ENCODE data around the gene RIOK3.
A peak's percentile ranks its signal among the peaks of the same experiment; 100 is the strongest.
"Not testable (repeated sequence)": the region's sequence is repeated elsewhere in the genome, so short reads cannot be mapped to it uniquely, and the experiment has no call there.

Gene RIOK3, protein sequence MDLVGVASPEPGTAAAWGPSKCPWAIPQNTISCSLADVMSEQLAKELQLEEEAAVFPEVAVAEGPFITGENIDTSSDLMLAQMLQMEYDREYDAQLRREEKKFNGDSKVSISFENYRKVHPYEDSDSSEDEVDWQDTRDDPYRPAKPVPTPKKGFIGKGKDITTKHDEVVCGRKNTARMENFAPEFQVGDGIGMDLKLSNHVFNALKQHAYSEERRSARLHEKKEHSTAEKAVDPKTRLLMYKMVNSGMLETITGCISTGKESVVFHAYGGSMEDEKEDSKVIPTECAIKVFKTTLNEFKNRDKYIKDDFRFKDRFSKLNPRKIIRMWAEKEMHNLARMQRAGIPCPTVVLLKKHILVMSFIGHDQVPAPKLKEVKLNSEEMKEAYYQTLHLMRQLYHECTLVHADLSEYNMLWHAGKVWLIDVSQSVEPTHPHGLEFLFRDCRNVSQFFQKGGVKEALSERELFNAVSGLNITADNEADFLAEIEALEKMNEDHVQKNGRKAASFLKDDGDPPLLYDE

DNA sequence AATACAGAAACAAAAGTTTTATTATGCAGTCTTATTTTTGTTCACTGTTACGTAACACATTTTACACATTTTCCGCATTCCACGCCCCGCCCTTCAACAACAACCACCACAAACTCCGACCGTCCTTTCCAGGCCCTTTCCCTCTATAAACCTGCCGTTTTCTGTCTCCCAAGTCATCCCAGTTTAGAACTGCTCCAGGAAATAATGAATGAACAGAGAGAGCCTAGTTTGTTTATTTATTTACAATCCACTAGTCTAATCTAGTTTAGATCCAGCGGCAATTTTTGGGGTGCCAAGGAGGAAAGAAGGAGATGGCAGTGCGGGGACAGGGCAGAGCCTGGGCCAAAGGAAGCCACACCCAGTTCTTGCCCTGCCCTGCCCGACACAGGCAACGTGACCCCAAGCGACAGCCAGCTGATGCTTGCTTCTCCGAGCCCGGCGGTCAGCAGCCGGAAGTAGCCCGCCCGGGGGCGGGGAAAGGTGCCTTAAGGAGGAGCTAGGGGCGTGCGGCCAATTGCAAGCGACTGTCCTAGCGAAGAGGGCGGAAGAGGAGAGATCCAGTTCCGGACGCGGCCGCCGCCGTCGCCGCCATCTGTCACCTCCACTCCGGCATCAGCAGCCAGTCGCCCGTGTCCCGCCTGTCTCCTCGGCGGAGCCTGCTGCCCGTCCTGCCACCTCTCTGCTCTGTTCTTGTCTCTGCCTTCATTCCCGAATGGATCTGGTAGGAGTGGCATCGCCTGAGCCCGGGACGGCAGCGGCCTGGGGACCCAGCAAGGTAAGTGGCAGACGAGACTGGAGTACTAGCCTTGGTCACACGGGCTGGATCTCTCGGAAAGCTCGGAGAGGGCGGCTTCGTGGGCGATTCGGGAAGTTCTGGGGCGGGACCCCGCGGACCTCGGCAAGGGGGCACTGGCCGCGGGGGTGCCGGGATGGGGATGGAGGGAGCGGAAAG lies at the start of gene RIOK3:
Gene RIOK3, plus strand, starts transcription at position 560 of the 952 bp plus-strand sequence. Its CDS starts 153 bp downstream, at position 713.
- DNase-seq, result peak; percentile 97

DNA sequence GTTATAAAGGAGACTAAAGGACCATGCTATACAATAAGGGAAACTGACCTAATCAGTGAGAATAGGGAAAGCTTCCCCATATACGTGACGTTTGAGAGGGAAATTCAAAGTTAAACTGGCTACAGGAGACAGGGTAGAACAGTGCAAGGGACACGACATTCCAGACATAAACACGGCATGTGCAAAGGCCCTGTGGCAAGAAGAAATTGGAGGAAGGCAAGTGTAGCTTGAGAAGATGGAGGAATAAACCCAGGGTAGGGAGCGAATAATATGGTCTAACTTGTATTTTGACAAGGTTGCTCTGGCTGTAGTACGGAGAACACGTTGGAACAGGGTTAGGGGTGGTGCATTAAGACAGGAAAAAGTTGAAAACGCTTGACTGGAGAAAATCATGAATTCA lies 49.8 kb upstream of the RIOK3 start:
- no peak for DNase-seq

DNA sequence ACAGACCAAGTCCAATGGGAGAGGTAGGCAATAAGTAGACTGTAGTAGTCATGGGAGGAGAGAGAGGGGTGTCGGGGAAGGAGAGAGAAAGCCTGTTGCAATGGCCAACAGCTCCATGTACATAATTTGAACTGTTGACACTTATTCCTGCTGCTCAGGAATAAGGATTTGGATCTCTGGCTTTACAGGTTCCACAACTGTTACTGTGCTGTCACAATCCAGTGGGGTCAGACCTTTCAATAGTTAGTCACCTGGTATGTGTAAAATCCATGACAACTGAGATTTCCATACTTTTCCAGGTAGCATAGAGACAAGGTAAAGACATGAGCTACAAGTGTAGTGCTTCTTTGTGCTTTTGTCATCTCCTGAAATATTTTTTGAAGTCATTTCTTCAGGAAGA lies 47.5 kb upstream of the RIOK3 start:
- no peak for DNase-seq

DNA sequence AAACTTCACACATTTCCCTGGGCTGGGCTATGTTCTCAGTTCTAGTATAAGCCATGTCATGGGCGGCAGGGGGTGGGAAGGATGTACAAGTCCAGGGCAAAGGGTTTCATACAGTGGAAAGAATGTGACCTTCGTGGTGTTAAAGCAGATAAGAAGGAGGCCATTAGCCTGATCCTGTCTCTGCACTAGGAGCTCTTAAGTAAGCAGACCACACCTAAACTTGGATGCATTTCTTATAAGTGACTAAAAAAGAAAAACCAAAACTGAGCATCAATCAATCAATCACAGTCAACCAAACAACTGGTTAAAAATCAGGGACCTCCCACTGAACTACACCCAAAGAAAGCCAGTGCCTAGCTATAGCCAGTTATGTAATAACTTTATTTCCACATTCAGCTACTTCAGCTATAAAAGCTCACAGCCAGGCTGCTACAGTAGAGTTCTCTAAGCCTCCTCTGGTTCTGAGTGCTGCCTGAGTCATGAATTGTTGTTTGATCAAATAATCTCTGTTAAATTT lies 46.8 kb upstream of the RIOK3 start:
- DNase-seq, result no peak

DNA sequence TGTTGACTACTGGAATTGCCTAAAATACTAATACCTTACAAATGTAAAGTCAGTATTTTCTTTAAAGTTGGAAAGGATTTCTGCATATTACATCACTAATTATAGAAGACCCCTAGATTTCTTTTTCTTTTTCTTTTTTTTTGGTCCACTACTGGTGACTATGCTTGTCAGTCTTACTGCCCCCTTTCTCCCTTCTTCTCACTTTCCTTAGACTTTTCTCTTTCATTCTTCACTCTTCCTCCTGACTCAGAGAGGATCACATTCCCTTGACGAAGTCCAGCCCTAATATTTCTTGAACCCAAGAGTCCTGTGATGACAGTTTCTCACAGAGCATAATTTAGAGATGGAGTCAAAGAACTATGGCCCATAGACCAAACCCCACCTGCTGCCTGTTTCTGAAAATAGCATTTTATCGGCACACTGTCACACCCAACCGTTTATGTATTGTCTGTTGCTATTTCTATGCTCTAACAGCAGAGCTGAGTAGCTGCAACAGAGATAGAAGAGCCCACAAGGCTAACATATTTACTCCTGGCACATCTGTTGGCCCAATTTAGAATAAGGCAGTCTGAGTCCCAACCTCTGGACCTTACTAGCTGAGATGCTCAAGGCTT lies 40.6 kb upstream of the RIOK3 start:
- DNase-seq, result no peak

DNA sequence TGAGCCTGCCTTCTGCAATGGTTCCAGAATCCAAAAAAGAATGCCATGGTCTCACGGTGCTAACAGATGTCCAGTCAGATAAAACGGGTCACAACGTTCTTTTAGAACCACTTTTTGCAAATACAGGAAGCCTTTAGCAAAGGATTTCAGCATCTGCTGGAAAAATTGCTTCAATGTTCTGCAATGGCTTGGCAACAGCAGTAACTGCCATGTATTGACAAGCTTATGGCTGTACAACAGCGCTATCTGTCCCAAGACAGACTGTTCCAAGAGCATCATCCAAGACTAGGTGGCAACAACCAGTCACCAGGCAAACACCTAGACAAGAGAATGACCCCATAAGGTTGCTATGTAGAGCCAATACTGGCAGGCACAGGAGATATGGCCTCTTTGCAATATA lies 37.6 kb upstream of the RIOK3 start:
- DNase-seq, result no peak

DNA sequence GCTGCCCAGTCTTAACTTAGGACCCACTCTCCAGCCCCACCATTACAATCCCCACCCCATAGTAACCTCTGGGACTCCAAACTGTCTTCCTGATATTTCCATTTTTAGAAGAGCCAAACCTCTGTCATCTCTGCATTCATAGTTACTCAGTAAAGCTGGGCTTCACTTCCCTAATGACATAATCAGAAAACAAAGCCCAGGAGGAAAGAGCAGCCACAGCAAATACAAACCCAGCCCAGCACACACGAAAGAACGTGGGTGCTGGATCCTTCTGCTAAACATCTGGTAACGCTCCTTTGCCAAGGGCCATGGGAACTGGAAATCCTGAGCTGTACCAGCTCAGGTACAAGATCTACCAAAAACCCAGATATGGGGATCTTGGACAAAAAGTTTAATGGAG lies 36.8 kb upstream of the RIOK3 start:
- no peak for DNase-seq

DNA sequence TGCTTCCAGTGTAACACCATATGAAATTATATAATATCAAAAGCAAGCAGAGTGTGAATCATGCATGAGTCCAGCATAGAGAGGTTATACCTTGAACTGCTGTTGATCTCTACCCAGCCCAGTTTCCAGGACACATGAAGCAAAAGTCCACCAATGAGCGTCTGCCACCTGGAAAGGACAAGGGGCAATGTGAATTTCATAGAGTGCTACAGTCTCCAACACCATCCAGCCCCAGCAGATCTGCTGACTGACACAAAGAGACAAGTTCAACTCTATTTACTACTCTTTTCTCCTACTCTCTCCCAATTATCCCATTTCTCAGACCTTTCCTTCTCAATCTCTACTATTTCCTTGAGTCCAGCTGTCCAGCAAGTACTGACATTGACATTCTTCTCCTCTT lies 31.8 kb upstream of the RIOK3 start:
- DNase-seq, result no peak

DNA sequence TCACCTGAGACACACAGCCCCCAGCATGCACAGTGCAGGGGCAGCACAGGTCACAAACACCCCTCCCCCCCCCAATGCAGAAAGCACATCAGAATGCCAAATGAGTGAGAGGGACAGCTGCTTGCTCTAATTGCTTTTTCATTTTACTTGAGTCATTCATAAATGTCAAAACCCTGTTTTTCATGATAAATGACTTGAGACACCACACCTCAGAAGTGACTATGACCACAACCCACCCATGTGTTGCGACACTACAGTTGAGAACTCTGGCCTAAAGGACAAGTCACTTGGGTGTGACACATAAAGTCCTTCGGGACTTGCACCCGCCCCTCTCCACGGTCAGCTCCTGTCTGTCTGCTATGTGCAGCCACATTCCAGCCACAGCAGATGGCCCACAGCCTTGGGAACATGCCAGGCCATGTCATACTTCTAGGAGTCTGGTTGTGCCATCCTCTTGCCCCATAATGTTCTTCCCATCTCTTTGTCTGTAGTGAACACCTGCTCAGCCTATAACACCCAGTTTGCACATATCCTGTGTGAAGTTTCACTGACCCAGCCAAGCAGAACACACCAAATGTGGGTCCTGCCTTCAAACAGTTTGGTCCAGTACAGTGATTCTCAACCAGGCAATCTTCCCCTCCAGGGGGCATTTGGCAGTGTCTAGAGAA lies 30.2 kb upstream of the RIOK3 start:
- DNase-seq, result peak; percentile 37

DNA sequence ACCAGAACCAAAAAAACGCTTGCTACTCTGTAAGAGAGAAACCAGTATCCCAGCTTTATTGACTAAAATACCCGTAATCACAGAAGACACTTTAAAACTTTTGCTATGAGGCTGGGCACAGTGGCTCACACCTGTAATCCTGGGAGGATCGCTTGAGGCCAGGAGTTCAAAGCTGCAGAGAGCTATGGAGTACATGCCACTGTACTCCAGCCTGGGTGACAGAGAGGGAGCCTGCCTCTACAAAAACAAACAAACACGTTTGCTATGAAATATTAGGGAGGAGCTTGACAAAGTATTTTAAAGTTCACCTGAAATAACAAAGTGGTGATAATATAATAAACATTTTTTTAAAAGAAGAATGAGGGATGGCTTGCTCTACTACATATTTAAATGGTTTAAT lies 28.5 kb upstream of the RIOK3 start:
- no peak for DNase-seq

DNA sequence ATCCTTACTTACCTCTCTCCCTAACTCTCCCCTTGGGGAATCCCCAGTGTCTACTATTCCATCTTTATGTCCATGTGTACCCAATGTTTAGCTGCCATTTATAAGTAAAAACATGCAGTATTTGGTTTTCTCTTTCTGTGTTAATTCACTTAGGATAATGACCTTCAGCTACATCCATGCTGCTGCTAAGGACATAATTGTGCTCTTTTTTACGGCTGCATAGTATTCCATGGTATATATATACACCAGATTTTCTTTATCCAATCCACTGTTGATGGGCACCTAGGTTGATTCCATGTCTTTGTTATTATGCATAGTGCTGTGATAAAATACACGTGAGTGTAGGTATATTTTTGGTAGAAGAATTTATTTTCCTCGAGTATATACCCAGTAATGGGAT lies 24.3 kb upstream of the RIOK3 start:
- DNase-seq, result no peak

DNA sequence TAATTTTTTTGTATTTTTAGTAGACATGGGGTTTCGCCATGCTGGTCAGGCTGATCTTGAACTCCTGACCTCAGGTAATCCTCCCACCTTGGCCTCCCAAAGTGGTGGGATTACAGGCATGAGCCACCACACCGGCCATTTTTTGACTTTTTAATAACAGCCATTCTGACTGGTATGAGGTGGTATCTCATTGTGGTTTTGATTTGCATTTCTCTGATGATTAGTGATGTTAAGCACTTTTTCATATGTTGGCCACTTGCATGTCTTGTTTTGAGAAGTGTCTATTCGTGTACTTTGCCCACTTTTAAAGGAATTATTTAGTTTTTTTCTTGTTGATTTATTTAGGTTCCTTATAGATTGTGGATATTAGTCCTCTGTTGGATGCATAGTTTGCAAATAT lies 23.5 kb upstream of the RIOK3 start:
- not testable (repeated sequence) for DNase-seq

DNA sequence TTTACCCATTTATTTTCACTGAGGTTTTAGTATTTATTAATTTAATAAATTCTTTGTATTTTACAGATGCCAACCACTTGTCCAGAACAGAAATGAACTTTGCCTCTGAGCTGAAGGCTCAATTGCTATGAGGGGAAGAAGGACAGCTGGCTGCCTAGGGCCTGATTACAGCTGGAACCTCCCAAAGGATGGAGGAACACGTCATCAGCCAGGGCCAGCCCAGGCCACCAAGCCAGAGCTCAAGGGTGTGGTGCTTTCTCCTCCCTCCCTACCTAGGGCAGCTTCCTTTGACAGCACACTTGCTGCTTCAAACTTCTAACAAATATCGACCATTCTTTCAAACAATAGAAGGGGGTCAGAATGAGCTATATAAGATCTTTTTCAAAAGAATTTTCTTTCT lies 19.7 kb upstream of the RIOK3 start:
- no peak for DNase-seq

DNA sequence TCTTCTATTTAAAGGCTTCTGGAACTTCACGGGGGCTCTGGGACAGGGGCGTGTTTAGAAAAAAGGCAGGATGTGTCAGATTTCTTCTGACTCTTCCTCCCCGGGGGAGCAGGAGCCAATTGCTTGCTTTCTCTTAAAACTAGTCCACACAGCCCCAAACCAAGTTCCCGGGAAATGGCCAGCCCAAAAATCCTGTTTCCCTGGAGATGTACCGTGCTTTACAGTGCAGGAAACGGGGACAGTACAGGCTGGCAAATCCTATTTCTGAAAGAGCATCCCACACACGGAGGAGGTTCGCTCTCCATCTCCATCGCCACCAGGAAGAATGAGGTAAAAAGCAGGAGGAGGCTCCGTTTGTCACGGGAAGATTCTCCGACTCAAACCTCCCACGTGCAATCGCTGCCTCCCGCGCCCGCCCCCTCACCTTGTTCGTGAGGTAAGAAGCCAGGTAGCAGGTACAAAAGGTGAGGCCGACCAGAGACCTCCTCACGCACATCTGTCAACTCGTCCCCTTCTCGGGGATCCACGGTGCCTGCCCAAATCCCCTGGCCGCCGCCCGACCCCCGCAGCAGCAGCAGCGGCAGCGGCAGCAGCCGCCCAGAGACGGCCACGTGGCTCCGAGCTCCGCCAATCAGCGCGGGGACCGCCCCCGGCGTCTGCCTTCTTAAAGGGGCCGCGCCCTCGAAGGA lies 15.6 kb upstream of the RIOK3 start:
- peak; percentile 87 for DNase-seq

DNA sequence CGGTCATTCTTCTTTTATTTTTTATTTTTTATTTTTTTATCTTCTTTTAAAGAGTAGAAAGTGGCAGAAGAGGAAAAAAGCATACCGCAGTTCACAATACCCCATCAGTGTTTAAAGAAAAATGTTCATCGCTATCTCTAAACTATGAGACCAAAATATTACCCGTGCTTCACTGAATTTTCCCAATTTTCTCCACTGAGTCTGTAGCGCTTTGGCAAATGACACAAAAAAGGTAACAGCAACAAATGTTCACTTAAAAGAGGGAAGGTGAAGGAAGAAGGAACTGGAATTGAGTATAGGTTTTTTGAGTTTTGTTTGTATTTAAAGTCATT lies 15.1 kb upstream of the RIOK3 start:
- DNase-seq, result no peak

DNA sequence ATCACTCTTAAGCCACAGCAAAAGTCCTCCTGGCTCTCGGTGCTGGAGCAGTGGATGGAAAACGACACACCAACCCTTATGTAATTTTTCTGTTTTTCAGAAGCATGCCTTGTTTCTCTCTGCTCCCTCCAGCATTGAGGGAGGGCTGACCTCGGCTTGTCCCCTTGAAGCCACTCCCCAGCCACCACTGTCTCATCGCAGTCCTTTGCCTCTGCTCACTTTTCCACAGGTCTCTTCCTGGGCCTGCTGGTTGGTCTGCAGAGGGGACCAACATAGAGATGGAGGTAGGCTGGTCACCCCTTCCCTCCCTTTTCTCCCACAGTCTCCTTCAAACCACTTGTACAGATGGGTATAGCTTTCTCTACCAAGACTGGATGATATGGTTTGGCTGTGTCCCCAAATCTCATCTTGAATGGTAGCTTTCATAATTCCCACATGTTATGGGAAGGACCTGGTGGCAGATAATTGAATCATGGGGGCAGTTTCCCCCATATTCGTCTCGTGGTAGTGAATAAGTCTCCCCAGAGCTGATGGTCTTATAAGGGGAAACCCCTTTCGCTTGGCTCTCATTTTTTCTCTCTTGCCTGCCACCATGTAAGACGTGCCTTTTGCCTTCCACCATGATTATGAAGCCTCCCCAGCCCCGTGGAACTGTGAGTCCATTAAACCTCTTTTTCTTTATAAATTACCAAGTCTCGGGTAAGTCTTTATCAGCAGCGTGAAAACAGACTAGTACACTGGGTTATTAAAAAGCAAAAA lies 14.3 kb upstream of the RIOK3 start:
- no peak for DNase-seq

DNA sequence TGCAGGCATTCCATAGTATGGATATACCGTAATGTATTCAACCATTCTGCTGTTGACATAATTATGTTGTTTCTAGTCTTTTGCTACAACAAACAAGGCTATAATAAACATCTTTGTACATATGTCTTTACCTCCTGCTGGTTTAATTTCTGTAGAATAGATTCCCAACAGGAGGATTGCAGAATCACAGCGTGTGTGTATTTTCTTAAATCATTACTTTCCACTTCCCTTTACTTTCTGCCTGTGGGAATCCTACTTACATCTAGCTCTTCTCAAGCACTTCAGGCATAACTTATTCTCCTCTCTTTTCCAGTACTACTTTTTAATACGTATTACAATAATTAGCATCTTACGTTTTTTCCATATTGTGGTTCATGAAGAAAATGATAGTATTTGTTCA lies 13.0 kb upstream of the RIOK3 start:
- DNase-seq, result no peak

DNA sequence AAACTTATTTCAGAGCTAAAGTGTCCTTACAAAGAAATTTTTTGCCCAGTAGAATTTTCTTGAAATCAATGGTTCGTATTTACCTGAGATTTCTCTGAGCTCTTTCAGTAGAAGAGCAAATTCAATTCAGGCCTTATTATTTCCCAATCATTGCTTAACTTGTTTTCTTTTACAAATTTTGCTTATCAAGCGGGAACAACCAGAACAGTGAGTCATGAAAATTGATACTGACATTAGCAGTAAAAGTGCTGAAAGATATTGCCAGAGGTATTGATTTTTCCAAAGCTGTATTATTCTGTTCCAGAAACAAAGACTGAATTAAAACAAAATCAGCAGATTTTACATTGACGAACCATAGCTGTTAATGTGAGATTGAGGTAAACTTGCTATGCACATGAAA lies 10.1 kb upstream of the RIOK3 start:
- DNase-seq, result no peak

DNA sequence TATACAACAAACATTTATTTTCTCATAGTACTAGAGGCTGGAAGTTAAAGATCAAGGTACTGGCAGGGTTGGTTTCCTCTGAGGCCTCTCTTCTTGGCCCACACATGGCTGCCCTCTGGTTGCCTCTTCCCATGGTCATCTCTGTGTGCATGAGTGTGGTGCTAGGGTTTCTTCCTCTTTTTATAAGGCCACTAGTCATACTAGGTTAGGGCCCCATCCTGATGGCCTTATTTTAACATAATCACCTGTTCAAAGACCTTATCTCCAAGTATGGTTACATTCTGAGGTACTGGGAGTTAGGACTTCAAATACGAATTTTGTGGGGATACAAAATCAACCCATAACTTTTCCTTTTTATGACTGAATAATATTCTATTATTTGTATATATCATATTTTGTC lies 4.8 kb upstream of the RIOK3 start:
- no peak for DNase-seq

DNA sequence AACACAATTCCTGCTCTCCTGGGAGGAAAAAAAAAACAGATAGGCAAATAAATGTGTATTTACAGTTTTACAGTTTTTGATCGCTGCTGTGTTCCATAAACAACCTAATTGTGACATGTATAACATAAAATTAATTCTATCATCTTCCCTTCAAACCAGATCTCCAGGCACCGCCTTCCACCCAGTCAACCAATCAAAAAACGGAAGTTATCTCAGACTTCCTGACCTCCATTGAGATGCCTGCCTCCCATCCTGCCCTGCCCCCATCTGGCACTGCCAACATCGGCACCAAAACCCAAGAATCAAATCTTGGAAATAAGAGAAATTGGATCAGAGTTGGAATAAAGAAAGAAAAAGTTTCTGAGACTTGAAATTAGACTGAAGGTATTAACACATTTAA lies 3.1 kb upstream of the RIOK3 start:
- DNase-seq, result no peak

DNA sequence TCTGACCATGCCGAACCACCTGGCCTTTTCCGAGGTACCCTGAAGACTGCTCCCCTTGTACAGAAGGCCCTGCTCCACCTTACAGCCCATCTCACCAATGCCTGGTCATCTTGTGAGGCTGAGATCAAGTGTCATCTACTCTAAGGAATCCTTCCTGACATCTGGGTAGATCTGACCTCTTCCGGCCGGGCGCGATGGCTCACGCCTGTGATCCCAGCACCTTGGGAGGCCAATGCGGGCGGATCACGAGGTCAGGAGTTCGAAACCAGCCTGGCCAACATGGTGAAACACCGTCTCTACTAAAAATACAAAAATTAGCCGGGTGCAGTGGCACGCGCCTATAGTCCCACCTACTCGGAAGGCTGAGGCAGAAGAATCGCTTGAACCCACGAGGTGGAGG lies 2.1 kb upstream of the RIOK3 start:
- no peak for DNase-seq
